Measurements from ENCODE around the gene ZNF789. TPM values are rescaled to one million over a fixed set of nuclear protein-coding genes. Genes with fewer than 3 reads are reported as not detected.

ZNF789 gene
- total and polyA plus RNA-seq, 9 of the 15 experiments (the other 6 are each of a cell fraction or from before 2014, with no cell fraction given) = 6.1 to 57.0 (median 24.8) TPM

DNA sequence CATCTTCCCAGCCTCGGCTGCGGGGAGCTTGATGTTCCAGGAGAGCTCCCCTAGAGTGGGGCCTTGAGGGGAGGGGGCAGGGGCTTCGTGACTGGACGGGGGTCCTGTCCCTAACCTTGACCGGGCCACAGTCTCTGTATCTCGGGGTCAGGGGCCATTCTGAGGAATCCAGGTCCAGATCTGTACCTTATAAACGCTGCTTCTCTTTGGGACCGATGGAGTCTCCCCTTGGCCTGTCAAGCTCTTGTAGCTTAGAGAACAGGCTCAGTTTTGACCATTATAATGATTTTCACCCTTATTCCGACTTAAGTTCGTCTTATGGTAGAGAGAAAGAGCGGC, 32.6 kb downstream of the ZNF789 start (continued):
- TF ChIP-seq, protein P1, sequence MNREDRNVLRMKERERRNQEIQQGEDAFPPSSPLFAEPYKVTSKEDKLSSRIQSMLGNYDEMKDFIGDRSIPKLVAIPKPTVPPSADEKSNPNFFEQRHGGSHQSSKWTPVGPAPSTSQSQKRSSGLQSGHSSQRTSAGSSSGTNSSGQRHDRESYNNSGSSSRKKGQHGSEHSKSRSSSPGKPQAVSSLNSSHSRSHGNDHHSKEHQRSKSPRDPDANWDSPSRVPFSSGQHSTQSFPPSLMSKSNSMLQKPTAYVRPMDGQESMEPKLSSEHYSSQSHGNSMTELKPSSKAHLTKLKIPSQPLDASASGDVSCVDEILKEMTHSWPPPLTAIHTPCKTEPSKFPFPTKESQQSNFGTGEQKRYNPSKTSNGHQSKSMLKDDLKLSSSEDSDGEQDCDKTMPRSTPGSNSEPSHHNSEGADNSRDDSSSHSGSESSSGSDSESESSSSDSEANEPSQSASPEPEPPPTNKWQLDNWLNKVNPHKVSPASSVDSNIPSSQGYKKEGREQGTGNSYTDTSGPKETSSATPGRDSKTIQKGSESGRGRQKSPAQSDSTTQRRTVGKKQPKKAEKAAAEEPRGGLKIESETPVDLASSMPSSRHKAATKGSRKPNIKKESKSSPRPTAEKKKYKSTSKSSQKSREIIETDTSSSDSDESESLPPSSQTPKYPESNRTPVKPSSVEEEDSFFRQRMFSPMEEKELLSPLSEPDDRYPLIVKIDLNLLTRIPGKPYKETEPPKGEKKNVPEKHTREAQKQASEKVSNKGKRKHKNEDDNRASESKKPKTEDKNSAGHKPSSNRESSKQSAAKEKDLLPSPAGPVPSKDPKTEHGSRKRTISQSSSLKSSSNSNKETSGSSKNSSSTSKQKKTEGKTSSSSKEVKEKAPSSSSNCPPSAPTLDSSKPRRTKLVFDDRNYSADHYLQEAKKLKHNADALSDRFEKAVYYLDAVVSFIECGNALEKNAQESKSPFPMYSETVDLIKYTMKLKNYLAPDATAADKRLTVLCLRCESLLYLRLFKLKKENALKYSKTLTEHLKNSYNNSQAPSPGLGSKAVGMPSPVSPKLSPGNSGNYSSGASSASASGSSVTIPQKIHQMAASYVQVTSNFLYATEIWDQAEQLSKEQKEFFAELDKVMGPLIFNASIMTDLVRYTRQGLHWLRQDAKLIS (CRISPR knock-in tag; IDR thresholded peaks at IDR 0.05) = peak; percentile 79; the same call in 1 of the 2 replicates
- TF ChIP-seq ATF4 (CRISPR knock-in tag; IDR thresholded peaks at IDR 0.05) = no peak
- 0 out of 2 replicates have a peak, but pooled peaks have one; percentile 5 for TF ChIP-seq LARP7 (IDR thresholded peaks at IDR 0.05)
- TF ChIP-seq RCOR1 (IDR thresholded peaks at IDR 0.05; ENCODE audit: borderline replicate concordance in 1 of 2, low read depth in 2 of 2, low read length in 2 of 2) = no peak
- no peak for TF ChIP-seq ZNF444 (CRISPR knock-in tag; IDR thresholded peaks at IDR 0.05)
- TF ChIP-seq ZNF408 (CRISPR knock-in tag; IDR thresholded peaks at IDR 0.05; ENCODE audit: low read depth) = no peak
- no peak for TF ChIP-seq BHLHE40 (IDR thresholded peaks at IDR 0.05; ENCODE audit: low read length)
- TF ChIP-seq TBL1XR1 (IDR thresholded peaks at IDR 0.05; ENCODE audit: low read length in 2 of 2) = no peak; a peak in 1 of 4 replicates
- no peak for TF ChIP-seq ZNF764 (CRISPR knock-in tag; IDR thresholded peaks at IDR 0.05; ENCODE audit: low read depth)
- TF ChIP-seq HNRNPK (IDR thresholded peaks at IDR 0.05; ENCODE audit: low read depth, low read length, poor library complexity, severe bottlenecking) = no peak
- TF ChIP-seq ZNF507 (tag; conservative IDR thresholded peaks at IDR 0.05) = no peak
- TF ChIP-seq RBFOX2 (IDR thresholded peaks at IDR 0.05; ENCODE audit: low read depth, low read length) = peak; percentile 62
- TF ChIP-seq NCOR1 (IDR thresholded peaks at IDR 0.05) = no peak
- no peak for TF ChIP-seq FOXM1 (IDR thresholded peaks at IDR 0.05; ENCODE audit: low read depth)
- TF ChIP-seq FOXM1 (CRISPR knock-in tag; IDR thresholded peaks at IDR 0.05; ENCODE audit: low read depth) = no peak
- peak; percentile 44; the same call in 1 of the 2 replicates for TF ChIP-seq ELF1 (tag; IDR thresholded peaks at IDR 0.05)
- TF ChIP-seq KAT7 (CRISPR knock-in tag; IDR thresholded peaks at IDR 0.05; ENCODE audit: borderline replicate concordance) = 0 out of 2 replicates have a peak, but pooled peaks have one; percentile 50
- TF ChIP-seq HDAC2 (IDR thresholded peaks at IDR 0.05) = no peak
- no peak for TF ChIP-seq RAD51 (IDR thresholded peaks at IDR 0.05; ENCODE audit: borderline replicate concordance, low read depth)
- no peak for TF ChIP-seq RBM34 (IDR thresholded peaks at IDR 0.05; ENCODE audit: borderline replicate concordance, insufficient read depth, low read length)
- no peak for TF ChIP-seq CAMTA2 (CRISPR knock-in tag; conservative IDR thresholded peaks at IDR 0.05)
- TF ChIP-seq STAT6 (CRISPR knock-in tag; IDR thresholded peaks at IDR 0.05) = no peak

Measured in K562 (cell line).